Suprapubic skin (tissue), 3 donors: ENCODE measurements around the gene MCEE.

Experiments used
- CTCF ChIP-seq, 2 donors: fragments of 200-600 bp in 1 of 2; fragments of 450-650 bp in 1 of 2; sonication (generic) in 1 of 2; IDR thresholded peaks; one replicate each; pipeline ENCODE4 v1.5.1; 2016 to 2019; ENCODE audit warnings: antibody characterized with exemption in 2 of 2, mild to moderate bottlenecking in 1 of 2, moderate library complexity in 1 of 2
- POLR2A ChIP-seq, 2 donors: fragments of 450-650 bp; IDR thresholded peaks; one replicate each; pipeline ENCODE4 v1.6.1; 2017; ENCODE audit warnings: antibody characterized with exemption in 2 of 2, mild to moderate bottlenecking in 2 of 2, moderate library complexity in 2 of 2

GRCh38 chr2:71122387-71123298 is 7.4 kb downstream of the MCEE start:
- TF ChIP-seq POLR2A (IDR thresholded peaks at IDR 0.05) (no peak), CTCF (IDR thresholded peaks at IDR 0.05) (no peak)
